ENCODE data around the gene MEGF6. TPM values are rescaled to one million over a fixed set of nuclear protein-coding genes. Genes with fewer than 3 reads are reported as not detected.
A peak's percentile ranks its signal among the peaks of the same experiment; 100 is the strongest.

Gene MEGF6, protein sequence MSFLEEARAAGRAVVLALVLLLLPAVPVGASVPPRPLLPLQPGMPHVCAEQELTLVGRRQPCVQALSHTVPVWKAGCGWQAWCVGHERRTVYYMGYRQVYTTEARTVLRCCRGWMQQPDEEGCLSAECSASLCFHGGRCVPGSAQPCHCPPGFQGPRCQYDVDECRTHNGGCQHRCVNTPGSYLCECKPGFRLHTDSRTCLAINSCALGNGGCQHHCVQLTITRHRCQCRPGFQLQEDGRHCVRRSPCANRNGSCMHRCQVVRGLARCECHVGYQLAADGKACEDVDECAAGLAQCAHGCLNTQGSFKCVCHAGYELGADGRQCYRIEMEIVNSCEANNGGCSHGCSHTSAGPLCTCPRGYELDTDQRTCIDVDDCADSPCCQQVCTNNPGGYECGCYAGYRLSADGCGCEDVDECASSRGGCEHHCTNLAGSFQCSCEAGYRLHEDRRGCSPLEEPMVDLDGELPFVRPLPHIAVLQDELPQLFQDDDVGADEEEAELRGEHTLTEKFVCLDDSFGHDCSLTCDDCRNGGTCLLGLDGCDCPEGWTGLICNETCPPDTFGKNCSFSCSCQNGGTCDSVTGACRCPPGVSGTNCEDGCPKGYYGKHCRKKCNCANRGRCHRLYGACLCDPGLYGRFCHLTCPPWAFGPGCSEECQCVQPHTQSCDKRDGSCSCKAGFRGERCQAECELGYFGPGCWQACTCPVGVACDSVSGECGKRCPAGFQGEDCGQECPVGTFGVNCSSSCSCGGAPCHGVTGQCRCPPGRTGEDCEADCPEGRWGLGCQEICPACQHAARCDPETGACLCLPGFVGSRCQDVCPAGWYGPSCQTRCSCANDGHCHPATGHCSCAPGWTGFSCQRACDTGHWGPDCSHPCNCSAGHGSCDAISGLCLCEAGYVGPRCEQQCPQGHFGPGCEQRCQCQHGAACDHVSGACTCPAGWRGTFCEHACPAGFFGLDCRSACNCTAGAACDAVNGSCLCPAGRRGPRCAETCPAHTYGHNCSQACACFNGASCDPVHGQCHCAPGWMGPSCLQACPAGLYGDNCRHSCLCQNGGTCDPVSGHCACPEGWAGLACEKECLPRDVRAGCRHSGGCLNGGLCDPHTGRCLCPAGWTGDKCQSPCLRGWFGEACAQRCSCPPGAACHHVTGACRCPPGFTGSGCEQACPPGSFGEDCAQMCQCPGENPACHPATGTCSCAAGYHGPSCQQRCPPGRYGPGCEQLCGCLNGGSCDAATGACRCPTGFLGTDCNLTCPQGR (N-terminal part only)
- 10 to 100 TPM; 11.8 to 23.7 TPM for polyA plus RNA-seq

- Histone ChIP-seq H3K36me3 (ENCODE audit: control insufficient read depth in 2 of 2, insufficient read depth in 2 of 2, low read length in 1 of 2) (no peaks in the 10 kb centered on the region), H3K27ac (ENCODE audit: low read depth in 2 of 2, low read length in 1 of 2) (no peak within 1 kb of the TSS), H3K4me3 (ENCODE audit: low read depth in 1 of 2, low read length in 2 of 2) (peak within 1 kb of the TSS; percentile 20 to 31), H3K4me1 (ENCODE audit: control insufficient read depth in 2 of 2, insufficient read depth in 2 of 2, low read length in 1 of 2) (peaks cover 3 to 6% of the 10 kb centered on the region in 2 donors), H3K27me3 (ENCODE audit: control insufficient read depth in 1 of 2, insufficient read depth in 2 of 2, low read length in 2 of 2) (peaks cover 0 to 3% of the 10 kb centered on the region in 2 donors), H3K9me3 (ENCODE audit: control insufficient read depth in 2 of 2, insufficient read depth in 1 of 2, low read depth in 1 of 2, low read length in 1 of 2) (no peaks in the 10 kb centered on the region)
- 2% methylated on average over 67 to 87 of the region's 87 CpGs for WGBS, 2 donors
Measured at GRCh38 chr1:3611170-3612019, at the start of gene MEGF6. Gene MEGF6, minus strand, starts transcription at chr1:3611508. Its CDS starts 240 bp downstream, at chr1:3611268.

DNA sequence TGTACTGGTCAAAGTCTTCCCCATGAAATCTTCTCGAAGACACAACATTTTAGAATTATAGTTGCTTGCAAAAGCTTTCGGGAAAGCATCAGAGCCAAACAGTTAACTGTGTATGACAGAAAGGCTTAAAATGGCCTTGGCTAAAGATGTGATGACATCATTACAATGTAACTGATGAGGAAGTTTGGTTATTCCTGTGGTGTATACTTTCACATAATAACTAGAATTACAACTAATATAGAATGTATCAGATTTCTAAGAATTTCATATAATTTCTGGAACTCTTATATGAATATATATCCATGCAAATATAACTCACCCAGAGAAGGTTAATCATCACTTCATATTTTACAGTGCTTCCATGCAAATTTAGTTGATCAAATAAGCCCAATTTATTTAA, 49.4 kb upstream of the MEGF6 start:
- H3K36me3 ChIP-seq (ENCODE audit: control insufficient read depth in 2 of 2, insufficient read depth in 2 of 2, low read length in 1 of 2), result no peaks in the 10 kb centered on the region
- no peak overlapping the region for H3K4me3 ChIP-seq (ENCODE audit: low read depth in 1 of 2, low read length in 2 of 2)
- no peak overlapping the region for H3K27ac ChIP-seq (ENCODE audit: low read depth in 2 of 2, low read length in 1 of 2)
- no peaks in the 10 kb centered on the region for H3K27me3 ChIP-seq (ENCODE audit: control insufficient read depth in 1 of 2, insufficient read depth in 2 of 2, low read length in 2 of 2)
- peaks cover 0 to 5% of the 10 kb centered on the region in 2 donors for H3K4me1 ChIP-seq (ENCODE audit: control insufficient read depth in 2 of 2, insufficient read depth in 2 of 2, low read length in 1 of 2)
- 70 to 73% methylated on average over 2 of the region's 2 CpGs for WGBS, 2 donors
- H3K9me3 ChIP-seq (ENCODE audit: control insufficient read depth in 2 of 2, insufficient read depth in 1 of 2, low read depth in 1 of 2, low read length in 1 of 2), result no peaks in the 10 kb centered on the region

- H3K4me1 ChIP-seq (ENCODE audit: control insufficient read depth in 2 of 2, insufficient read depth in 2 of 2, low read length in 1 of 2), result no peaks in the 10 kb centered on the region
- WGBS, 2 donors, result 78 to 83% methylated on average over 15 of the region's 15 CpGs
- H3K36me3 ChIP-seq (ENCODE audit: control insufficient read depth in 2 of 2, insufficient read depth in 2 of 2, low read length in 1 of 2), result no peaks in the 10 kb centered on the region
- H3K9me3 ChIP-seq (ENCODE audit: control insufficient read depth in 2 of 2, insufficient read depth in 1 of 2, low read depth in 1 of 2, low read length in 1 of 2), result no peaks in the 10 kb centered on the region
- no peaks in the 10 kb centered on the region for H3K27me3 ChIP-seq (ENCODE audit: control insufficient read depth in 1 of 2, insufficient read depth in 2 of 2, low read length in 2 of 2)
- H3K4me3 ChIP-seq (ENCODE audit: low read depth in 1 of 2, low read length in 2 of 2), result no peak overlapping the region
- no peak overlapping the region for H3K27ac ChIP-seq (ENCODE audit: low read depth in 2 of 2, low read length in 1 of 2)
Measured at GRCh38 chr1:3659093-3659492, 47.8 kb upstream of the MEGF6 start.

- no peak overlapping the region for H3K4me3 ChIP-seq (ENCODE audit: low read depth in 1 of 2, low read length in 2 of 2)
- H3K9me3 ChIP-seq (ENCODE audit: control insufficient read depth in 2 of 2, insufficient read depth in 1 of 2, low read depth in 1 of 2, low read length in 1 of 2), result no peaks in the 10 kb centered on the region
- no peaks in the 10 kb centered on the region for H3K4me1 ChIP-seq (ENCODE audit: control insufficient read depth in 2 of 2, insufficient read depth in 2 of 2, low read length in 1 of 2)
- H3K36me3 ChIP-seq (ENCODE audit: control insufficient read depth in 2 of 2, insufficient read depth in 2 of 2, low read length in 1 of 2), result no peaks in the 10 kb centered on the region
- H3K27me3 ChIP-seq (ENCODE audit: control insufficient read depth in 1 of 2, insufficient read depth in 2 of 2, low read length in 2 of 2), result no peaks in the 10 kb centered on the region
- 68 to 69% methylated on average over 14 of the region's 14 CpGs for WGBS, 2 donors
- H3K27ac ChIP-seq (ENCODE audit: low read depth in 2 of 2, low read length in 1 of 2), result no peak overlapping the region
Measured at GRCh38 chr1:3658231-3658615, 46.9 kb upstream of the MEGF6 start.

- Histone ChIP-seq H3K27ac (ENCODE audit: low read depth in 2 of 2, low read length in 1 of 2) (no peak overlapping the region), H3K9me3 (ENCODE audit: control insufficient read depth in 2 of 2, insufficient read depth in 1 of 2, low read depth in 1 of 2, low read length in 1 of 2) (no peaks in the 10 kb centered on the region), H3K36me3 (ENCODE audit: control insufficient read depth in 2 of 2, insufficient read depth in 2 of 2, low read length in 1 of 2) (no peaks in the 10 kb centered on the region), H3K4me3 (ENCODE audit: low read depth in 1 of 2, low read length in 2 of 2) (no peak overlapping the region), H3K27me3 (ENCODE audit: control insufficient read depth in 1 of 2, insufficient read depth in 2 of 2, low read length in 2 of 2) (peaks cover 0 to 3% of the 10 kb centered on the region in 2 donors), H3K4me1 (ENCODE audit: control insufficient read depth in 2 of 2, insufficient read depth in 2 of 2, low read length in 1 of 2) (peaks cover 0 to under 1% of the 10 kb centered on the region in 2 donors)
- 87% methylated on average over 26 of the region's 26 CpGs for WGBS, 2 donors
Measured at GRCh38 chr1:3657578-3658230, 46.4 kb upstream of the MEGF6 start.

DNA sequence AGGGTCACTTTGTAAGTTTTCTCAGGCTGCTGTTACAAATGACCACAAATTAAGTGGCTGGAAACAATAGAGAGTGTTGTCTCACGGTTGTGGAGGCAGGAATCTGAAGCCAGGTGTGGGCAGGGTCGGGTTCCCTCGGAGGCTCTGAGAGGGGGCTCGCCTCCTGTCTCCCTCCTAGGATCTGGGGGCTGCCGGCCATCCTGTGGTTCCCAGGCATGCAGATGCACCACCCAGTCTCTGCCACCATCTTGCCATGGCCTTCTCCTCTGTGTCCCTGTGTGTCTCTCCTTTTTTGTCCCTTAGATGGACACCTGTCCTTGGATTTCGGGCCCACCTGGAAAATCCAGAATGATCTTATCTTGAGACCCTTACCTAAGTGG, 45.8 kb upstream of the MEGF6 start:
- Histone ChIP-seq H3K27ac (ENCODE audit: low read depth in 2 of 2, low read length in 1 of 2) (no peak overlapping the region), H3K27me3 (ENCODE audit: control insufficient read depth in 1 of 2, insufficient read depth in 2 of 2, low read length in 2 of 2) (peaks cover 0 to 8% of the 10 kb centered on the region in 2 donors), H3K9me3 (ENCODE audit: control insufficient read depth in 2 of 2, insufficient read depth in 1 of 2, low read depth in 1 of 2, low read length in 1 of 2) (no peaks in the 10 kb centered on the region), H3K4me3 (ENCODE audit: low read depth in 1 of 2, low read length in 2 of 2) (no peak overlapping the region), H3K36me3 (ENCODE audit: control insufficient read depth in 2 of 2, insufficient read depth in 2 of 2, low read length in 1 of 2) (no peaks in the 10 kb centered on the region), H3K4me1 (ENCODE audit: control insufficient read depth in 2 of 2, insufficient read depth in 2 of 2, low read length in 1 of 2) (peaks cover 0 to 7% of the 10 kb centered on the region in 2 donors)
- WGBS, 2 donors, result 65 to 79% methylated on average over 6 of the region's 6 CpGs

DNA sequence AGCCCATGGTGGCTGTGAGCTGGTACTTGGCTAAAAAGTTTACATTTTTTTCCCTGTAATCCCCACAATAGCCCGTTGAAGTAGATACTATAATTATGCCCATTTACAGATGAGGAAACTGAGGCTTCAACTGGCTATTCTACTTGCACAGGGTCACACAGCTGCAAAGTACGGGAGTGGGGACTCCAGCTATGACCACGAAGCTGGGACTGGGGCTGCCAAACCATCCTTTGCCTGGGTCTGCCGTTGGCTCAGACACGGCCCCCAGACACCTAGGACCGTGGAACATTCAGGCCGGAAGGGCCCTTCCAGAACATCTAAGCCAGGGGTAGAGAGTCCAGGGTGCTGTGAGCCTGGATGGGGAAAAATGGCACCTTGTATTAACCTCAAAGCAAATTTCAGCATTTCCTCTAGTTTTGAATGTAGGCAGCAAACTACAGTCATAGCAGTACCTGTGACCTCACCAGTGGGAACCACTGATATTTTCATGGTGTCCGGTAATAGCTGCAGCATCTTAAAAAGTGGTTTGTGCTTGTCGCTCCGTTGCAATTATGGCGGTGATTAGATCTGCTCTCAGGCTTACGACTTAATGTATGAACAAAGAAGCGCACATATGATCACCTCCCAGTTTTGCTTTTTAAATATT, 45.3 kb upstream of the MEGF6 start:
- 80 to 83% methylated on average over 13 of the region's 13 CpGs for WGBS, 2 donors
- Histone ChIP-seq H3K36me3 (ENCODE audit: control insufficient read depth in 2 of 2, insufficient read depth in 2 of 2, low read length in 1 of 2) (no peaks in the 10 kb centered on the region), H3K27me3 (ENCODE audit: control insufficient read depth in 1 of 2, insufficient read depth in 2 of 2, low read length in 2 of 2) (peaks cover 0 to 11% of the 10 kb centered on the region in 2 donors), H3K4me1 (ENCODE audit: control insufficient read depth in 2 of 2, insufficient read depth in 2 of 2, low read length in 1 of 2) (peaks cover 0 to 9% of the 10 kb centered on the region in 2 donors), H3K4me3 (ENCODE audit: low read depth in 1 of 2, low read length in 2 of 2) (no peak overlapping the region), H3K27ac (ENCODE audit: low read depth in 2 of 2, low read length in 1 of 2) (no peak overlapping the region), H3K9me3 (ENCODE audit: control insufficient read depth in 2 of 2, insufficient read depth in 1 of 2, low read depth in 1 of 2, low read length in 1 of 2) (no peaks in the 10 kb centered on the region)

DNA sequence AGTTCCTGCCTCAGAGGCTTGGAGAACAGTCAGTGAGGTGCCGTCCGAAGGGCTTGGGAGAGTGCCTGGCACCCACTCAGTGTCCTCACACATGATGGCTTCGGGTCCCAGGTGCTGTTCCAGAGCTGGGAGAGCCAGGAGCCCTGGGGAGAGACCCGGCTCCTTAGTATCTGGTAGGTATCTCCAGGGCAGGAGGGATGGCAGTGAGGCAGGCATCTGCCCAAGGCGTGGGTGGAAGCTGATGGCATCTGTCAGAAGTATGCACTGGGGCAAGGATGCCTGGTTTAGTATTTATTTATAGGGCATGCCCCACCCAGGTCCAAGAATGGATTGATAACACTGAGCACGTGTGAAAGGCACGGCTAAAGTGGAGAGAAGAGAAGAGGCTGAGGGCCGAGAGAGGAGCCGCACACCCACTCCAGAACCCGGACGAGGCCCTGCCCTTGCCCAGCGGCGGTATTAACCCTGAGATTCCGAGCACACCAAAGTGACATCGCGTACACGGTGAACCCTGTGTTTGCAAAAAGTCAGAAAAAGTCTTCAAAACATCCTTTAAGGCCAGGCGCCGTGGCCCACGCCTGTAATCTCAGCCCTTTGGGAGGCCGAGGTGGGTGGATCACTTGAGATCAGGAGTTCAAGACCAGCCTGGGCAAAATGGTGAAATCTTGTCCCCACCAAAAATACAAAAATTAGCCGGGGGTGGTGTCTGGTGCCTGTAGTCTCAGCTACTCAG, 43.4 kb upstream of the MEGF6 start:
- 86 to 88% methylated on average over 22 of the region's 22 CpGs for WGBS, 2 donors

More for the DNA sequence above, 43.4 kb upstream of the MEGF6 start:
- Histone ChIP-seq H3K27ac (ENCODE audit: low read depth in 2 of 2, low read length in 1 of 2) (no peak overlapping the region), H3K4me1 (ENCODE audit: control insufficient read depth in 2 of 2, insufficient read depth in 2 of 2, low read length in 1 of 2) (peaks cover 0 to 18% of the 10 kb centered on the region in 2 donors), H3K27me3 (ENCODE audit: control insufficient read depth in 1 of 2, insufficient read depth in 2 of 2, low read length in 2 of 2) (peaks cover 0 to 22% of the 10 kb centered on the region in 2 donors), H3K4me3 (ENCODE audit: low read depth in 1 of 2, low read length in 2 of 2) (no peak overlapping the region), H3K36me3 (ENCODE audit: control insufficient read depth in 2 of 2, insufficient read depth in 2 of 2, low read length in 1 of 2) (no peaks in the 10 kb centered on the region), H3K9me3 (ENCODE audit: control insufficient read depth in 2 of 2, insufficient read depth in 1 of 2, low read depth in 1 of 2, low read length in 1 of 2) (no peaks in the 10 kb centered on the region)

Data from esophagus (tissue), 2 donors.